Stimulated activated CD4-positive, alpha-beta T cell treated with anti-CD3 and anti-CD28 coated beads, Interleukin-15, amount 100 ng/mL, for 1 hour (primary cell): ENCODE measurements around the gene NECTIN1.

Source experiments
- DNase-seq, 2 donors: peaks; one replicate each; pipeline ENCODE4 v3.0.0-alpha.2; 2020; ENCODE audit warnings: low read depth in 1 of 2, low spot score in 1 of 2

Gene NECTIN1

GRCh38 chr11:119694334-119694733 is 34.7 kb downstream of the NECTIN1 start:
- no peak for DNase-seq

- DNase-seq, result no peak
Observed at GRCh38 chr11:119693253-119693815, 35.7 kb downstream of the NECTIN1 start.

- no peak for DNase-seq
Observed at GRCh38 chr11:119692540-119692820, 36.5 kb downstream of the NECTIN1 start.

GRCh38 chr11:119691701-119692539 is 37.1 kb downstream of the NECTIN1 start:
- DNase-seq, result no peak

- no peak for DNase-seq
Observed at GRCh38 chr11:119691020-119691666, 37.9 kb downstream of the NECTIN1 start.

GRCh38 chr11:119689302-119689701 is 39.7 kb downstream of the NECTIN1 start:
- no peak for DNase-seq

- DNase-seq, result no peak
Observed at GRCh38 chr11:119688356-119688755, 40.6 kb downstream of the NECTIN1 start.

- DNase-seq, result no peak
Observed at GRCh38 chr11:119687373-119688046, 41.5 kb downstream of the NECTIN1 start.

- no peak for DNase-seq
Observed at GRCh38 chr11:119686177-119686882, 42.7 kb downstream of the NECTIN1 start.

- no peak for DNase-seq
Observed at GRCh38 chr11:119685111-119685746, 43.8 kb downstream of the NECTIN1 start.

GRCh38 chr11:119684361-119685110 is 44.5 kb downstream of the NECTIN1 start:
- DNase-seq, result no peak

- no peak for DNase-seq
Observed at GRCh38 chr11:119683783-119684182, 45.2 kb downstream of the NECTIN1 start.

- no peak for DNase-seq
Observed at GRCh38 chr11:119681361-119681910, 47.6 kb downstream of the NECTIN1 start.

GRCh38 chr11:119680541-119681360 is 48.2 kb downstream of the NECTIN1 start:
- DNase-seq, result no peak

GRCh38 chr11:119679346-119679745 is 49.7 kb downstream of the NECTIN1 start:
- no peak for DNase-seq

- DNase-seq, result no peak
Observed at GRCh38 chr11:119678351-119678750, 50.6 kb downstream of the NECTIN1 start.

GRCh38 chr11:119677840-119678239 is 51.2 kb downstream of the NECTIN1 start:
- DNase-seq, result no peak

- DNase-seq, result no peak
Observed at GRCh38 chr11:119676461-119677020, 52.5 kb downstream of the NECTIN1 start.
